Measurements from ENCODE around the gene HRG. TPM values are rescaled to one million over a fixed set of nuclear protein-coding genes. Genes with fewer than 3 reads are reported as not detected.

The HRG gene
- total RNA-seq, 6 donors from 2014 or later: 0.13 to 0.23 TPM; not detected in 4

- Histone ChIP-seq H3K27me3 (no peaks in the 10 kb centered on the region), H3K36me3 (no peaks in the 10 kb centered on the region), H3K9me3 (no peaks in the 10 kb centered on the region), H3K4me3 (no peak overlapping the region), H3K27ac (no peak overlapping the region), H3K4me1 (no peaks in the 10 kb centered on the region)
- no peak for TF ChIP-seq POLR2A (IDR thresholded peaks at IDR 0.05)
- TF ChIP-seq, protein P1, sequence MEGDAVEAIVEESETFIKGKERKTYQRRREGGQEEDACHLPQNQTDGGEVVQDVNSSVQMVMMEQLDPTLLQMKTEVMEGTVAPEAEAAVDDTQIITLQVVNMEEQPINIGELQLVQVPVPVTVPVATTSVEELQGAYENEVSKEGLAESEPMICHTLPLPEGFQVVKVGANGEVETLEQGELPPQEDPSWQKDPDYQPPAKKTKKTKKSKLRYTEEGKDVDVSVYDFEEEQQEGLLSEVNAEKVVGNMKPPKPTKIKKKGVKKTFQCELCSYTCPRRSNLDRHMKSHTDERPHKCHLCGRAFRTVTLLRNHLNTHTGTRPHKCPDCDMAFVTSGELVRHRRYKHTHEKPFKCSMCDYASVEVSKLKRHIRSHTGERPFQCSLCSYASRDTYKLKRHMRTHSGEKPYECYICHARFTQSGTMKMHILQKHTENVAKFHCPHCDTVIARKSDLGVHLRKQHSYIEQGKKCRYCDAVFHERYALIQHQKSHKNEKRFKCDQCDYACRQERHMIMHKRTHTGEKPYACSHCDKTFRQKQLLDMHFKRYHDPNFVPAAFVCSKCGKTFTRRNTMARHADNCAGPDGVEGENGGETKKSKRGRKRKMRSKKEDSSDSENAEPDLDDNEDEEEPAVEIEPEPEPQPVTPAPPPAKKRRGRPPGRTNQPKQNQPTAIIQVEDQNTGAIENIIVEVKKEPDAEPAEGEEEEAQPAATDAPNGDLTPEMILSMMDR (IDR thresholded peaks at IDR 0.05): no peak
- no peak for TF ChIP-seq EP300 (IDR thresholded peaks at IDR 0.05)
- no peak for TF ChIP-seq POLR2AphosphoS5 (IDR thresholded peaks at IDR 0.05)
- 44 to 55% methylated on average over 7 of the region's 7 CpGs for WGBS, 2 donors
- ATAC-seq (ENCODE audit: low FRiP score in 2 of 2) (no peak), DNase-seq (no peak)
Measured at GRCh38 chr3:186663361-186664118, 2.3 kb upstream of the HRG start.

DNA sequence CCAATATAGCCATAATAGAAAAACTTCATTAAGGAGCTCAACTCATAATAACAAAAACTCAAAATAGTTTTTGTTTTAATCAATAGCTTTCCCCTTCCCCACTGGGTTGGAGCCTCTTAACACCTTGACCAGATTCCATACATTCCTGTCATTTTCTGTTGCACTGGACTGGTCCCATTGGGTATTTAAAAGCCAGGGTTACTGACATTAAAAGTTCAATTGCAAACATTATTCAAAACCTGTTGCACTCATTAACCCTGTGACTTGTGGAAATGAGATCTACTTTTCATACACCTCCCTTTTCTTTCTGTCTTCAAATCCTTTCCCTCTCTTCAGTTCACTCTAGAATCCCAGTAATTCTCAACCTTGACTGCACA is 1.7 kb upstream of the HRG start:
- H3K36me3 ChIP-seq: no peaks in the 10 kb centered on the region
- H3K9me3 ChIP-seq: no peaks in the 10 kb centered on the region
- H3K4me3 ChIP-seq: no peak overlapping the region
- H3K4me1 ChIP-seq: no peaks in the 10 kb centered on the region
- ATAC-seq (ENCODE audit: low FRiP score in 2 of 2) (no peak), DNase-seq (no peak)
- H3K27me3 ChIP-seq: no peaks in the 10 kb centered on the region
- TF ChIP-seq POLR2AphosphoS5 (IDR thresholded peaks at IDR 0.05): no peak
- no peak for TF ChIP-seq POLR2A (IDR thresholded peaks at IDR 0.05)
- H3K27ac ChIP-seq: no peak overlapping the region

GRCh38 chr3:186664506-186664905 is 1.3 kb upstream of the HRG start:
- H3K36me3 ChIP-seq: no peaks in the 10 kb centered on the region
- no peak overlapping the region for H3K4me3 ChIP-seq
- no peak for DNase-seq
- 43 to 55% methylated on average over 2 to 4 of the region's 4 CpGs for WGBS, 2 donors
- H3K27me3 ChIP-seq: no peaks in the 10 kb centered on the region
- ATAC-seq (ENCODE audit: low FRiP score in 2 of 2): peak in 1 of 2 donors; percentile 46
- TF ChIP-seq, protein P1 (IDR thresholded peaks at IDR 0.05): no peak
- TF ChIP-seq EP300 (IDR thresholded peaks at IDR 0.05) (no peak), POLR2AphosphoS5 (IDR thresholded peaks at IDR 0.05) (no peak), POLR2A (IDR thresholded peaks at IDR 0.05) (no peak)
- H3K4me1 ChIP-seq: no peaks in the 10 kb centered on the region
- H3K9me3 ChIP-seq: no peaks in the 10 kb centered on the region
- no peak overlapping the region for H3K27ac ChIP-seq

DNA sequence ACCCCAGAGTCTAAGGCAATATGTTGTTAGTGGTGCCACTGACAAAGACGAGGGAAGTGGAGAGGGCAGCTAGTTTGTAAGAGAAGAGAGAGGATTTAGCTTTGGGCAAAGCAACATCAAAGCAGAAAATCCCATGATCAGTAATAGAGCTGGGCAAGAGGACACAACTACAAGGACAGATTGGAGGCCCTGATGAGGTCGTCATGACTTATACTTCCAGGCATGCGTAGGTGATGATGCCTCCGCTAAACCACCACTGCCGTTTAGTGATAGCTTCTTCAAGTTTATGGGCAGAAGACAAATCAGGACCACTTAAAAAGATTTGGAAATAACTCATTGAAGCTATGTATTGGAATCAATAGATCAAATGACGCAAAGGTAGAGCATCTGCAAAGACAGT is 2.6 kb downstream of the HRG start:
- 75 to 78% methylated on average over 6 of the region's 6 CpGs for WGBS, 2 donors
- H3K36me3 ChIP-seq: no peaks in the 10 kb centered on the region

DNA sequence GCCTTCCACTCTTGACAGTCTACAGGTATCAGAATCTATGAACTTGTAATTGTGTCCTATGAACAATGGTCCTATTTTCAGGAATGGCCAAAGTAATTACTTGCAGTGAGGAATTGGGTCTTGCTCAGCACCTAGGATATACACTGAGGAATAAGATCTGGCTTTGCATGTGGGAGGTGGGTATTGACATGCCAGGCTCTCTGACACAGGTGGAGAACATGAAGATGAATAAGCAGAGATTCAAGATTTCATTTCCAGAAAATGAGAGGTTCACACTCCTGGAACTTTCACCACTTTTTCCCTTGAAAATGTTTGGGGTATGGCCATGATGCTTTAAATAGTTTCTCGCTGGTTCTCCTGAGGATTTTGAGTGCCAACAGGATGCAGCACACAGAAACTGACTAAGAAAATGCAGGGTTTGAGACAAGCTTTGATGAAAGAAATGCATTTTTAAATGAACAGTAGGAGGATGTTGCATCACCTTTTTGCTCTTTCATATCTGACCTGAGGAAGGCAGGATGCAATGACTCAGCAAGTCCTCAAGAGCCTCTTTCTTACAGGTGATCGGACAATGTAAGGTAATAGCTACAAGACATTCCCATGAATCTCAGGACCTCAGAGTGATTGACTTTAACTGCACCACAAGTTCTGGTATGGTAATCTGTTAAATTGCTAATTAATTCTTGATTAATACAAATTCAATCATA is 3.7 kb downstream of the HRG start:
- 71 to 82% methylated on average over 2 of the region's 2 CpGs for WGBS, 2 donors

More for the DNA sequence above, 2.6 kb downstream of the HRG start:
- DNase-seq: no peak
- TF ChIP-seq, protein P1 (IDR thresholded peaks at IDR 0.05): no peak
- no peak for TF ChIP-seq POLR2A (IDR thresholded peaks at IDR 0.05)
- no peak for TF ChIP-seq EP300 (IDR thresholded peaks at IDR 0.05)
- no peak for TF ChIP-seq POLR2AphosphoS5 (IDR thresholded peaks at IDR 0.05)
- Histone ChIP-seq H3K9me3 (no peaks in the 10 kb centered on the region), H3K4me1 (no peaks in the 10 kb centered on the region), H3K4me3 (no peak overlapping the region), H3K27me3 (no peaks in the 10 kb centered on the region), H3K27ac (no peak overlapping the region)
- no peak for ATAC-seq (ENCODE audit: low FRiP score in 2 of 2)

More for the DNA sequence above, 3.7 kb downstream of the HRG start:
- H3K27ac ChIP-seq: no peak overlapping the region
- DNase-seq: peak in 1 of 2 donors; percentile 58
- H3K9me3 ChIP-seq: no peaks in the 10 kb centered on the region
- TF ChIP-seq, protein P1 (IDR thresholded peaks at IDR 0.05): no peak
- TF ChIP-seq EP300 (IDR thresholded peaks at IDR 0.05) (no peak), POLR2A (IDR thresholded peaks at IDR 0.05) (no peak), POLR2AphosphoS5 (IDR thresholded peaks at IDR 0.05) (no peak)
- no peak overlapping the region for H3K4me3 ChIP-seq
- no peaks in the 10 kb centered on the region for H3K27me3 ChIP-seq
- H3K36me3 ChIP-seq: no peaks in the 10 kb centered on the region
- no peak for ATAC-seq (ENCODE audit: low FRiP score in 2 of 2)
- H3K4me1 ChIP-seq: no peaks in the 10 kb centered on the region

All from upper lobe of left lung (tissue), 6 donors.